Gastroesophageal sphincter (tissue), 3 donors: ENCODE data around the gene PROZ.

Source experiments
- EP300 ChIP-seq: sonication (generic); formaldehyde crosslinking; IDR thresholded peaks from one replicate; pipeline ENCODE4 v1.6.1; 2017; ENCODE audit warnings: antibody characterized with exemption, mild to moderate bottlenecking
- POLR2A ChIP-seq, 2 donors: fragments of 450-650 bp; IDR thresholded peaks; one replicate each; pipeline ENCODE4 v1.6.1; 2017; ENCODE audit warnings: antibody characterized with exemption in 2 of 2, mild to moderate bottlenecking in 2 of 2, moderate library complexity in 1 of 2
- TF ChIP-seq, protein P1 (sequence below), 4 experiments: fragments of 200-600 bp in 2 of 4; fragments of 450-650 bp in 2 of 4; sonication (generic) in 1 of 4; IDR thresholded peaks; one replicate each; pipeline ENCODE4 v1.5.1; 2017 to 2019; ENCODE audit warnings: antibody characterized with exemption in 4 of 4, mild to moderate bottlenecking in 2 of 4, moderate library complexity in 2 of 4

DNA sequence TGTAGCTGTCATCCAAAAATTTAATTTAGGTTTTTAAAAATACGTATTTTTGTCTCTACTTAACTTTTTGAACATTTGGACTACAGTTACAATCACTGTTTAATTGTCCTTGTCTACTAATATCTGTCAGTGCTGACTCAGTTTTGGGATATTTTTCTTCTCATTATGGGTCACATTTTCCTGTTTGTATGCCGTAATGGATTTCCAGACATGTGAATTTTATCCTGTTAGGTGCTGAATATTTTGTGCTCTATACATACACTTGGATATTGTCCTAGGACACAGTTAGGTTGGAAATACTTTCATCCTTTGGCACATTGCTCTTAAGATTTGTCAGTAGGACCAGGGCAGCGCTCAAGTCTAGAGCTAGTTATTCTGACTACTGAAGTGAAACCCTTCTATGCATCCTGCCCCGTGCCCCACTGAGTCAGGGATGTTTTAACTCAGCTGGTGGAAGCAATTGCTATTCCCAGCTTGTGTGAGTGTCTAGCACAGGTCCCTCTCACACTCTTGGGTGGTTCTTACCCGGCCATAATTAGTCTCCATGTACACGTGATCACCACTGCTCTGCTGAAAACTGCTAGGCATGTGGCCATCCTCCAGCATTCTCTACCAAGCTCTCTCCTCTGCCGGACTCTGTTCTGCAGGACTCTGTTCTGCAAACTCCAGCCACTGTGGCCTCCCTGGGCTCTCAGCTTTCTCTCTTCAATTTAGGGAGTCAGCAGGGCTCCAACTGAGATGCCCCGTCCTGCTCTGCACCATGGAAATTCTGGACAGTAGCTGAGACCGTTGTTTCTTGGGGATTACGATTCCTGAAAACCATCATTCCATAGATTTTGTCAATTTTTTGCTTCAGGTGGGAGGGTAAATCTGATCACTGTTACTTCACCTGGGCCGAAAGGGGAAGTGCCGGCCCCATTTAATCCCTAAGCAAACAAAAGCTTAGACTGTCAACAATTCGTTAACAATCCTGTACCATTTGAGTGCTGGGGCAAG is 11.1 kb downstream of the PROZ start:
- TF ChIP-seq, protein P1, sequence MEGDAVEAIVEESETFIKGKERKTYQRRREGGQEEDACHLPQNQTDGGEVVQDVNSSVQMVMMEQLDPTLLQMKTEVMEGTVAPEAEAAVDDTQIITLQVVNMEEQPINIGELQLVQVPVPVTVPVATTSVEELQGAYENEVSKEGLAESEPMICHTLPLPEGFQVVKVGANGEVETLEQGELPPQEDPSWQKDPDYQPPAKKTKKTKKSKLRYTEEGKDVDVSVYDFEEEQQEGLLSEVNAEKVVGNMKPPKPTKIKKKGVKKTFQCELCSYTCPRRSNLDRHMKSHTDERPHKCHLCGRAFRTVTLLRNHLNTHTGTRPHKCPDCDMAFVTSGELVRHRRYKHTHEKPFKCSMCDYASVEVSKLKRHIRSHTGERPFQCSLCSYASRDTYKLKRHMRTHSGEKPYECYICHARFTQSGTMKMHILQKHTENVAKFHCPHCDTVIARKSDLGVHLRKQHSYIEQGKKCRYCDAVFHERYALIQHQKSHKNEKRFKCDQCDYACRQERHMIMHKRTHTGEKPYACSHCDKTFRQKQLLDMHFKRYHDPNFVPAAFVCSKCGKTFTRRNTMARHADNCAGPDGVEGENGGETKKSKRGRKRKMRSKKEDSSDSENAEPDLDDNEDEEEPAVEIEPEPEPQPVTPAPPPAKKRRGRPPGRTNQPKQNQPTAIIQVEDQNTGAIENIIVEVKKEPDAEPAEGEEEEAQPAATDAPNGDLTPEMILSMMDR (IDR thresholded peaks at IDR 0.05), result no peak
- TF ChIP-seq EP300, result no peak
- TF ChIP-seq POLR2A (IDR thresholded peaks at IDR 0.05), result no peak
